K562 (cell line): Measurements from ENCODE around the gene HMGN2. TPM values are rescaled to one million over a fixed set of nuclear protein-coding genes. Genes with fewer than 3 reads are reported as not detected.

Experiments
- ATAC-seq: fragments of 200-7000 bp; cut with Tn5 transposase; 3 replicates; pipeline ENCODE4 v1.9.1; 2020; ENCODE audit warnings: moderate library complexity
- BruUV-seq: library from RNA; stranded (reverse); fragments of 400-500 nt; replicated peaks from 2 replicates; lab custom pipeline; 2021; lab: Mats Ljungman, UMichigan
- CTCF ChIA-PET: fragments of 300-600 bp; formaldehyde crosslinking; extraction: SDS; loops from one replicate; lab custom pipeline; 2021; ENCODE audit warnings: low intra/inter-chr PET ratio; lab: Yijun Ruan, JAX
- POLR2A ChIA-PET: fragments of 300-600, 350-650 bp; sonication (Branson Sonifier 250); formaldehyde crosslinking; extraction: SDS; loops from one replicate; lab custom pipeline; 2021; ENCODE audit warnings: antibody characterized with exemption, inconsistent platforms; lab: Yijun Ruan, JAX
- DNase-seq, 4 experiments: peaks; one replicate each; pipeline versions ENCODE4 v3.0.0 to v3.0.0-alpha.2; 2011 to 2018; ENCODE audit warnings: low spot score in 3 of 4, mixed read lengths in 3 of 4; ENCODE audit errors: extremely low read depth in 1 of 4
- FAIRE-seq: peaks from 2 replicates; lab custom pipeline; 2011; peaks lifted over from hg19 to GRCh38; lab: Jason Lieb, UNC
- H2AFZ ChIP-seq: 2 replicates; pipeline ENCODE4 v1.6.0; 2011; ENCODE audit warnings: low read depth, low read length, control low read depth, inconsistent platforms
- H3K27ac ChIP-seq: fragments of 200-600 bp; 3 replicates; pipeline ENCODE4 v1.8.0; 2011; ENCODE audit warnings: low read depth, mild to moderate bottlenecking, control low read depth, inconsistent platforms, low read length, moderate library complexity, mixed read lengths; ENCODE audit errors: extremely low read depth
- H3K27me3 ChIP-seq, 2 experiments: fragments of 300-600 bp in 1 of 2; 2 replicates in 1 of 2; 3 replicates in 1 of 2; pipeline versions ENCODE4 v1.6.0 to v1.8.0; 2011; ENCODE audit warnings: inconsistent platforms in 2 of 2, low read length in 2 of 2, mild to moderate bottlenecking in 1 of 2, mixed read lengths in 1 of 2, moderate library complexity in 1 of 2; ENCODE audit not compliant: control insufficient read depth in 2 of 2, insufficient read depth in 2 of 2
- H3K36me3 ChIP-seq: fragments of 300-600 bp; 3 replicates; pipeline ENCODE4 v1.8.0; 2011; ENCODE audit warnings: mild to moderate bottlenecking, low read length, inconsistent platforms; ENCODE audit not compliant: control insufficient read depth, insufficient read depth
- H3K4me1 ChIP-seq, 2 experiments: fragments of 200-600 bp in 1 of 2; replicated peaks in 1 of 2; 2 replicates in 1 of 2; 3 replicates in 1 of 2; pipeline versions ENCODE4 v1.5.1 to v1.8.0; 2011; ENCODE audit warnings: inconsistent platforms in 2 of 2, low read length in 2 of 2, mild to moderate bottlenecking in 1 of 2, mixed read lengths in 1 of 2, moderate library complexity in 1 of 2; ENCODE audit not compliant: control insufficient read depth in 2 of 2, insufficient read depth in 2 of 2
- H3K4me2 ChIP-seq: 2 replicates; pipeline ENCODE4 v1.6.1; 2011; ENCODE audit warnings: low read length, control low read depth, inconsistent platforms, mixed read lengths; ENCODE audit not compliant: insufficient read depth
- H3K4me3 ChIP-seq: fragments of 200-600 bp; sonication (generic), shearing (Covaris generic); 2 replicates; pipeline ENCODE4 v1.5.1; 2016; ENCODE audit warnings: control low read depth, inconsistent platforms
- H3K79me2 ChIP-seq: fragments of 200-600 bp; 3 replicates; pipeline ENCODE4 v1.8.0; 2011; ENCODE audit warnings: low read length, inconsistent platforms; ENCODE audit not compliant: control insufficient read depth, insufficient read depth
- H3K9ac ChIP-seq, 2 experiments: 2 replicates each; pipeline versions ENCODE4 v1.6.0 to v1.6.1; 2011; ENCODE audit warnings: low read depth in 2 of 2, low read length in 2 of 2, control low read depth in 1 of 2, inconsistent platforms in 1 of 2, mild to moderate bottlenecking in 1 of 2, mixed read lengths in 1 of 2; ENCODE audit not compliant: insufficient read depth in 1 of 2
- H3K9me1 ChIP-seq: one replicate; pipeline ENCODE4 v1.6.0; 2011; ENCODE audit warnings: inconsistent platforms, mild to moderate bottlenecking, low read length, moderate library complexity; ENCODE audit not compliant: control insufficient read depth, insufficient read depth
- H3K9me3 ChIP-seq: replicated peaks from 2 replicates; pipeline ENCODE4 v1.5.1; 2011; ENCODE audit warnings: low read depth, low read length, inconsistent platforms; ENCODE audit not compliant: control insufficient read depth, insufficient read depth
- H4K20me1 ChIP-seq: replicated peaks from 2 replicates; pipeline ENCODE4 v1.6.1; 2011; ENCODE audit warnings: low read length, inconsistent platforms, mixed read lengths; ENCODE audit not compliant: control insufficient read depth, insufficient read depth
- BHLHE40 ChIP-seq: IDR thresholded peaks from 2 replicates; pipeline ENCODE4 v1.6.1; 2011; ENCODE audit warnings: low read length, improper control_type of control experiment
- CAMTA2 ChIP-seq: fragments of 250-450 bp; sonication (Bioruptor Pico); conservative IDR thresholded peaks from 2 replicates; pipeline ENCODE4 v1.5.1; 2022
- CBFA2T3 ChIP-seq: fragments of 450-650 bp; IDR thresholded peaks from 2 replicates; pipeline ENCODE4 v1.6.1; 2017
- CREB1 ChIP-seq, 2 experiments: sonication (generic) in 1 of 2; formaldehyde crosslinking in 1 of 2; IDR thresholded peaks; 2 replicates each; pipeline versions ENCODE4 v1.6.1 to v1.8.0; 2012 to 2022; ENCODE audit warnings: inconsistent platforms in 1 of 2, mild to moderate bottlenecking in 1 of 2, missing genetic modification reagents in 1 of 2, moderate library complexity in 1 of 2
- DACH1 ChIP-seq: fragments of 450-650 bp; IDR thresholded peaks from 2 replicates; pipeline ENCODE4 v1.6.1; 2018; ENCODE audit not compliant: partially characterized antibody
- DPF2 ChIP-seq: fragments of 450-650 bp; IDR thresholded peaks from 2 replicates; pipeline ENCODE4 v1.6.1; 2016
- E2F6 ChIP-seq, 2 experiments: IDR thresholded peaks; 2 replicates each; pipeline ENCODE4 v1.6.1; 2011; ENCODE audit warnings: borderline replicate concordance in 1 of 2, control low read depth in 1 of 2, low read depth in 1 of 2, low read length in 1 of 2, mild to moderate bottlenecking in 1 of 2, mixed read lengths in 1 of 2, moderate library complexity in 1 of 2; ENCODE audit not compliant: insufficient read depth in 1 of 2, insufficient read length in 1 of 2, poor library complexity in 1 of 2, severe bottlenecking in 1 of 2; ENCODE audit errors: extremely low read depth in 1 of 2
- KAT8 ChIP-seq: fragments of 450-650 bp; IDR thresholded peaks from 2 replicates; pipeline ENCODE4 v1.6.1; 2016; ENCODE audit warnings: low read depth, mild to moderate bottlenecking
- KLF10 ChIP-seq: fragments of 250-450 bp; sonication (Bioruptor Pico); IDR thresholded peaks from 2 replicates; pipeline ENCODE4 v1.6.1; 2021; ENCODE audit warnings: matching md5 sums
- NBN ChIP-seq: fragments of 450-650 bp; IDR thresholded peaks from 2 replicates; pipeline ENCODE4 v1.6.1; 2016; ENCODE audit warnings: low read depth, mild to moderate bottlenecking
- RBM22 ChIP-seq: fragments of 200-400 bp; formaldehyde crosslinking; IDR thresholded peaks from 2 replicates; pipeline ENCODE4 v1.6.1; 2018; ENCODE audit warnings: low read length, low read depth; ENCODE audit not compliant: poor library complexity, severe bottlenecking
- ZNF232 ChIP-seq: sonication (generic); formaldehyde crosslinking; IDR thresholded peaks from 2 replicates; pipeline ENCODE4 v1.8.0; 2022; ENCODE audit warnings: mild to moderate bottlenecking, missing genetic modification reagents
- ZNF75A ChIP-seq: fragments of 450-650 bp; formaldehyde crosslinking; IDR thresholded peaks from 2 replicates; pipeline ENCODE4 v1.4.0; 2020; ENCODE audit warnings: mild to moderate bottlenecking
- ZNF764 ChIP-seq: fragments of 250-450 bp; sonication (Bioruptor Pico); IDR thresholded peaks from 2 replicates; pipeline ENCODE4 v1.4.0; 2020; ENCODE audit warnings: low read depth, mild to moderate bottlenecking, moderate library complexity
- WGBS: fragments of 100-300 bp; shearing (Covaris generic); methylation state at CpG from one replicate; pipeline ENCODE4 v1.1.6; 2016; ENCODE audit warnings: low coverage, mixed read lengths; ENCODE audit not compliant: insufficient coverage; ENCODE audit errors: missing lambda C conversion rate; 5-methylcytosine and 5-hydroxymethylcytosine counted together
- in situ Hi-C: fragments of 300-500 bp; cut with MboI; formaldehyde crosslinking; loops from 4 replicates; pipeline ENCODE4 v1.15.0; 2018; ENCODE audit warnings: inconsistent platforms, mixed read lengths
- intact Hi-C: fragments of 100-400 bp; cut with micrococcal nuclease; formaldehyde crosslinking; loops from 2 replicates; pipeline ENCODE4 v1.14.2; 2022
- polyA plus RNA-seq, 8 experiments: library from polyadenylated mRNA; depleted of rRNA in 4 of 8; stranded (reverse) in 5 of 8; unstranded in 3 of 8; fragments of >200 nt; fragmentation: Nextera tagmentation in 2 of 8; fragmentation: Illumina TruSeq in 1 of 8; extraction: Ambion mirVana in 2 of 8; extraction: Trizol in 1 of 8; gene quantifications; 2 replicates each; pipeline versions ENCODE4 v1.2.1 to v1.2.3, GENCODE V29; 2011 to 2014; ENCODE audit warnings: inconsistent platforms in 1 of 8, missing spikeins in 1 of 8
- total RNA-seq, 7 experiments: library from RNA; depleted of rRNA in 6 of 7; stranded (reverse); fragments of >200 nt in 6 of 7; fragmentation: Illumina TruSeq in 2 of 7; extraction: Trizol in 2 of 7; gene quantifications; 2 replicates each; pipeline versions ENCODE4 v1.2.1 to v1.2.3, GENCODE V29; 2011 to 2021; ENCODE audit warnings: low replicate concordance in 1 of 7
- TF ChIP-seq, protein P1 (sequence below): fragments of 450-650 bp; formaldehyde crosslinking; IDR thresholded peaks from 2 replicates; pipeline ENCODE4 v1.4.0; 2022; ENCODE audit warnings: missing genetic modification characterization
- TF ChIP-seq, protein P2 (sequence below): fragments of 250-450 bp; sonication (Bioruptor Pico); IDR thresholded peaks from 2 replicates; pipeline ENCODE4 v1.8.0; 2022; ENCODE audit warnings: inconsistent platforms
- TF ChIP-seq, protein P3 (sequence below): sonication (generic); formaldehyde crosslinking; IDR thresholded peaks from 2 replicates; pipeline ENCODE4 v1.8.0; 2022; ENCODE audit warnings: mild to moderate bottlenecking, low read depth, missing genetic modification reagents
- TF ChIP-seq, protein P4 (sequence below): fragments of 450-650 bp; IDR thresholded peaks from 2 replicates; pipeline ENCODE4 v1.6.1; 2016; ENCODE audit warnings: missing biosample characterization, missing genetic modification characterization

The HMGN2 gene
- total and polyA plus RNA-seq, 9 of the 15 experiments (the other 6 are each of a cell fraction or from before 2014, with no cell fraction given) = 370 to 1,354 (median 965) TPM

DNA sequence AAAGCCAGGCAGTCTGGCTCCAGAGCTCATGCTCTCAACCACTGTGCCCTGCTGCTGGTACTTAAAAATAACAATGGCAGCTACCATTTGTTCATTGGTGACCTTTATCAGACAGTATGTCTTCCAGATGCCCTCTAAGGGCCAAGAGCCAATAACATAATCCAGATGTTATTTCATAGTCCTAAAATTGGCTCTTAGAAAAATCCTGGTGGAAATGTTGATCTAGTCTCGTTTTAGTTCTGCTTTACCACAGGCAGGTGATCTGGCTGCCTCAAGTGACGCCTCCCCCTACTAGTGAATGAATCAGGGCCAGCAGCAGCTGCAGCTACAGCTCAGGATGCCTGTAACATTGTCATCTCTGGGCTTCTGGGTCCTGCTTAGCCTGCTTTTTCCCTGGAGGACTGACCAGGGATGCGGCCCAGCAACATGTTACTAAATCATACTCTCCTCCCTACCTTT, 12.6 kb upstream of the HMGN2 start:
- intact Hi-C loops (no loop called here), in situ Hi-C loops (no loop called here)
- no peaks in the 10 kb centered on the region for H3K9me1 ChIP-seq
- CTCF ChIA-PET = no interaction called here
- no peaks in the 10 kb centered on the region for H3K9me3 ChIP-seq
- no peak overlapping the region for H3K4me3 ChIP-seq
- FAIRE-seq (no peak), ATAC-seq (no peak), DNase-seq (no peak)
- no peak overlapping the region for H3K9ac ChIP-seq
- H3K27ac ChIP-seq = no peak overlapping the region
- no peaks in the 10 kb centered on the region for H3K79me2 ChIP-seq
- POLR2A ChIA-PET = interaction anchor here (1.0 to 1.9 kb wide), 3 partner anchors 8 to 14 kb away, joined by 3 to 11 read pairs (median 3); no protein-coding TSS in a partner anchor
- peaks cover 85% of the 10 kb centered on the region for H3K36me3 ChIP-seq
- no peak overlapping the region for H2AFZ ChIP-seq
- H3K27me3 ChIP-seq = no peaks in the 10 kb centered on the region
- 75% methylated on average over 3 of the region's 3 CpGs for WGBS
- no peak overlapping the region for H3K4me2 ChIP-seq
- H4K20me1 ChIP-seq = no peaks in the 10 kb centered on the region
- BruUV-seq = no TSS peak
- no peaks in the 10 kb centered on the region for H3K4me1 ChIP-seq
- TF ChIP-seq E2F6 (IDR thresholded peaks at IDR 0.05; ENCODE audit: borderline replicate concordance in 1 of 2, extremely low read depth in 1 of 2, insufficient read depth in 1 of 2, insufficient read length in 1 of 2, low read depth in 1 of 2, low read length in 1 of 2, poor library complexity in 1 of 2, severe bottlenecking in 1 of 2) = no peak
- TF ChIP-seq CREB1 (IDR thresholded peaks at IDR 0.05) = no peak
- no peak for TF ChIP-seq CREB1 (CRISPR knock-in tag; IDR thresholded peaks at IDR 0.05)
- no peak for TF ChIP-seq DPF2
- TF ChIP-seq, protein P1, sequence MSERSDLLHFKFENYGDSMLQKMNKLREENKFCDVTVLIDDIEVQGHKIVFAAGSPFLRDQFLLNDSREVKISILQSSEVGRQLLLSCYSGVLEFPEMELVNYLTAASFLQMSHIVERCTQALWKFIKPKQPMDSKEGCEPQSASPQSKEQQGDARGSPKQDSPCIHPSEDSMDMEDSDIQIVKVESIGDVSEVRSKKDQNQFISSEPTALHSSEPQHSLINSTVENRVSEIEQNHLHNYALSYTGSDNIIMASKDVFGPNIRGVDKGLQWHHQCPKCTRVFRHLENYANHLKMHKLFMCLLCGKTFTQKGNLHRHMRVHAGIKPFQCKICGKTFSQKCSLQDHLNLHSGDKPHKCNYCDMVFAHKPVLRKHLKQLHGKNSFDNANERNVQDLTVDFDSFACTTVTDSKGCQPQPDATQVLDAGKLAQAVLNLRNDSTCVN (CRISPR knock-in tag) = no peak
- TF ChIP-seq, protein P2, sequence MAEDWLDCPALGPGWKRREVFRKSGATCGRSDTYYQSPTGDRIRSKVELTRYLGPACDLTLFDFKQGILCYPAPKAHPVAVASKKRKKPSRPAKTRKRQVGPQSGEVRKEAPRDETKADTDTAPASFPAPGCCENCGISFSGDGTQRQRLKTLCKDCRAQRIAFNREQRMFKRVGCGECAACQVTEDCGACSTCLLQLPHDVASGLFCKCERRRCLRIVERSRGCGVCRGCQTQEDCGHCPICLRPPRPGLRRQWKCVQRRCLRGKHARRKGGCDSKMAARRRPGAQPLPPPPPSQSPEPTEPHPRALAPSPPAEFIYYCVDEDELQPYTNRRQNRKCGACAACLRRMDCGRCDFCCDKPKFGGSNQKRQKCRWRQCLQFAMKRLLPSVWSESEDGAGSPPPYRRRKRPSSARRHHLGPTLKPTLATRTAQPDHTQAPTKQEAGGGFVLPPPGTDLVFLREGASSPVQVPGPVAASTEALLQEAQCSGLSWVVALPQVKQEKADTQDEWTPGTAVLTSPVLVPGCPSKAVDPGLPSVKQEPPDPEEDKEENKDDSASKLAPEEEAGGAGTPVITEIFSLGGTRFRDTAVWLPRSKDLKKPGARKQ = no peak
- TF ChIP-seq, protein P3, sequence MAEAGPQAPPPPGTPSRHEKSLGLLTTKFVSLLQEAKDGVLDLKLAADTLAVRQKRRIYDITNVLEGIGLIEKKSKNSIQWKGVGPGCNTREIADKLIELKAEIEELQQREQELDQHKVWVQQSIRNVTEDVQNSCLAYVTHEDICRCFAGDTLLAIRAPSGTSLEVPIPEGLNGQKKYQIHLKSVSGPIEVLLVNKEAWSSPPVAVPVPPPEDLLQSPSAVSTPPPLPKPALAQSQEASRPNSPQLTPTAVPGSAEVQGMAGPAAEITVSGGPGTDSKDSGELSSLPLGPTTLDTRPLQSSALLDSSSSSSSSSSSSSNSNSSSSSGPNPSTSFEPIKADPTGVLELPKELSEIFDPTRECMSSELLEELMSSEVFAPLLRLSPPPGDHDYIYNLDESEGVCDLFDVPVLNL = no peak
- no peak for TF ChIP-seq DACH1
- TF ChIP-seq KAT8 = no peak
- TF ChIP-seq RBM22 = no peak
- TF ChIP-seq ZNF75A (CRISPR knock-in tag) = no peak
- no peak for TF ChIP-seq ZNF764 (CRISPR knock-in tag)
- no peak for TF ChIP-seq CBFA2T3
- TF ChIP-seq CAMTA2 = no peak
- no peak for TF ChIP-seq NBN
- TF ChIP-seq, protein P4, sequence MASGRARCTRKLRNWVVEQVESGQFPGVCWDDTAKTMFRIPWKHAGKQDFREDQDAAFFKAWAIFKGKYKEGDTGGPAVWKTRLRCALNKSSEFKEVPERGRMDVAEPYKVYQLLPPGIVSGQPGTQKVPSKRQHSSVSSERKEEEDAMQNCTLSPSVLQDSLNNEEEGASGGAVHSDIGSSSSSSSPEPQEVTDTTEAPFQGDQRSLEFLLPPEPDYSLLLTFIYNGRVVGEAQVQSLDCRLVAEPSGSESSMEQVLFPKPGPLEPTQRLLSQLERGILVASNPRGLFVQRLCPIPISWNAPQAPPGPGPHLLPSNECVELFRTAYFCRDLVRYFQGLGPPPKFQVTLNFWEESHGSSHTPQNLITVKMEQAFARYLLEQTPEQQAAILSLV (tag) = no peak
- TF ChIP-seq BHLHE40 = no peak
- TF ChIP-seq ZNF232 (CRISPR knock-in tag) = no peak
- no peak for TF ChIP-seq KLF10 (CRISPR knock-in tag)
